HG02852 (cell line): ENCODE results near the gene KDM4C.

Experiments used
- ATAC-seq: cut with Tn5 transposase; IDR thresholded peaks from one replicate; pipeline ENCODE4 v1.9.1; 2021; ENCODE audit warnings: mild to moderate bottlenecking, moderate library complexity; ENCODE audit not compliant: unreplicated experiment

The KDM4C gene

GRCh38 chr9:7086389-7086788, 328.6 kb downstream of the KDM4C start:
- ATAC-seq: no peak

GRCh38 chr9:7088611-7089010, 330.8 kb downstream of the KDM4C start:
- no peak for ATAC-seq

GRCh38 chr9:7089406-7090193, 331.8 kb downstream of the KDM4C start:
- ATAC-seq: peak; percentile 49

GRCh38 chr9:7093040-7093439, 335.3 kb downstream of the KDM4C start:
- no peak for ATAC-seq

GRCh38 chr9:7094052-7094451, 336.3 kb downstream of the KDM4C start:
- ATAC-seq: no peak

- ATAC-seq: peak; percentile 6
Measured at GRCh38 chr9:7094576-7094975, 336.8 kb downstream of the KDM4C start.

- peak; percentile 75 for ATAC-seq
Measured at GRCh38 chr9:7095058-7095457, 337.3 kb downstream of the KDM4C start.

GRCh38 chr9:7097040-7097715, 339.4 kb downstream of the KDM4C start:
- no peak for ATAC-seq

- no peak for ATAC-seq
Measured at GRCh38 chr9:7097785-7098752, 340.3 kb downstream of the KDM4C start.

- no peak for ATAC-seq
Measured at GRCh38 chr9:7103367-7103766, 345.6 kb downstream of the KDM4C start.

GRCh38 chr9:7103771-7104170, 346.0 kb downstream of the KDM4C start:
- ATAC-seq: no peak

GRCh38 chr9:7104625-7105024, 346.9 kb downstream of the KDM4C start:
- no peak for ATAC-seq

- no peak for ATAC-seq
Measured at GRCh38 chr9:7105095-7105494, 347.3 kb downstream of the KDM4C start.

- ATAC-seq: no peak
Measured at GRCh38 chr9:7108936-7109335, 351.2 kb downstream of the KDM4C start.

- ATAC-seq: no peak
Measured at GRCh38 chr9:7111413-7111812, 353.6 kb downstream of the KDM4C start.

GRCh38 chr9:7115606-7116005, 357.8 kb downstream of the KDM4C start:
- ATAC-seq: no peak

- ATAC-seq: peak; percentile 73
Measured at GRCh38 chr9:7117676-7118561, 360.1 kb downstream of the KDM4C start.

- no peak for ATAC-seq
Measured at GRCh38 chr9:7118633-7119032, 360.9 kb downstream of the KDM4C start.

- no peak for ATAC-seq
Measured at GRCh38 chr9:7119612-7120011, 361.8 kb downstream of the KDM4C start.

- ATAC-seq: peak; percentile 50
Measured at GRCh38 chr9:7121055-7121454, 363.3 kb downstream of the KDM4C start.
